Right lobe of liver (tissue), 6 donors: Measurements from ENCODE around the gene SEC14L1. TPM values are rescaled to one million over a fixed set of nuclear protein-coding genes. Genes with fewer than 3 reads are reported as not detected.
"Not testable (repeated sequence)": the region's sequence is repeated elsewhere in the genome, so short reads cannot be mapped to it uniquely, and the experiment has no call there.

Experiments
- ATAC-seq, 4 donors: fragments of 200-7000 bp; cut with Tn5 transposase; one replicate each; pipeline ENCODE4 v1.9.1; 2020; ENCODE audit warnings: mild to moderate bottlenecking in 4 of 4, moderate library complexity in 4 of 4
- DNase-seq, 3 donors: peaks; one replicate each; pipeline ENCODE4 v3.0.0-alpha.2; 2020
- H3K27ac ChIP-seq, 3 donors: fragments of 200-600 bp; one replicate each; pipeline ENCODE4 v1.8.0; 2022
- H3K27me3 ChIP-seq, 2 donors: fragments of 200-600 bp; one replicate each; pipeline ENCODE4 v1.8.0; 2022
- H3K36me3 ChIP-seq, 4 donors: fragments of 200-600 bp; sonication (generic) in 1 of 4; one replicate each; pipeline versions ENCODE4 v1.5.1 to v1.8.0; 2017 to 2022; ENCODE audit warnings: control low read depth in 1 of 4
- H3K4me1 ChIP-seq, 4 donors: fragments of 200-600 bp; sonication (generic) in 1 of 4; one replicate each; pipeline versions ENCODE4 v1.5.1 to v1.8.0; 2017 to 2022; ENCODE audit warnings: control low read depth in 1 of 4
- H3K4me3 ChIP-seq, 3 donors: fragments of 200-600 bp; one replicate each; pipeline ENCODE4 v1.8.0; 2022
- H3K9me3 ChIP-seq, 4 donors: fragments of 200-600 bp; sonication (generic) in 1 of 4; one replicate each; pipeline versions ENCODE4 v1.5.1 to v1.8.0; 2017 to 2022; ENCODE audit warnings: control low read depth in 1 of 4
- POLR2A ChIP-seq: fragments of 450-650 bp; IDR thresholded peaks from one replicate; pipeline ENCODE4 v1.6.1; 2017; ENCODE audit warnings: antibody characterized with exemption, mild to moderate bottlenecking
- WGBS: methylation state at CpG from one replicate; pipeline ENCODE4 v1.1.6; 2018; ENCODE audit warnings: low coverage, low lambda C conversion rate; ENCODE audit not compliant: insufficient coverage; ENCODE audit errors: missing lambda C conversion rate; 5-methylcytosine and 5-hydroxymethylcytosine counted together
- intact Hi-C, 2 donors: fragments of 100-400 bp; cut with DNase I; formaldehyde crosslinking; loops; one replicate each; pipeline versions ENCODE4 v1.11.2 to v1.14.1; 2022
- total RNA-seq, 6 experiments: library from RNA; depleted of rRNA in 2 of 6; stranded (reverse); fragments of >200 nt in 2 of 6; fragmentation: NEBNext Ultra II Directional in 3 of 6; extraction: Animal tissue kit (Norgen Biotek cat#: 25700) in 3 of 6; gene quantifications; one replicate each; pipeline versions ENCODE4 v1.1.0 to v1.2.4, GENCODE V29; 2016 to 2023
- TF ChIP-seq, protein P1 (sequence below), 4 donors: fragments of 200-600 bp in 3 of 4; fragments of 450-650 bp in 1 of 4; IDR thresholded peaks; one replicate each; pipeline versions ENCODE4 v1.5.1 to v1.8.0; 2016 to 2022; ENCODE audit warnings: antibody characterized with exemption in 4 of 4, mild to moderate bottlenecking in 2 of 4
- donor health status: DM: no; HTN: yes; CAD: no.
- donor health status: DM: no; HTN: no; CAD: no.
- donor health status: DM: no; HTN: no; CAD: no.
- donor health status: DM: no; HTN: yes; CAD: no.
- donor health status: DM: no; HTN: yes; CAD: no.

SEC14L1 gene
- total RNA-seq, 6 experiments from 2014 or later, result 21.5 to 44.4 (median 24.9) TPM

DNA sequence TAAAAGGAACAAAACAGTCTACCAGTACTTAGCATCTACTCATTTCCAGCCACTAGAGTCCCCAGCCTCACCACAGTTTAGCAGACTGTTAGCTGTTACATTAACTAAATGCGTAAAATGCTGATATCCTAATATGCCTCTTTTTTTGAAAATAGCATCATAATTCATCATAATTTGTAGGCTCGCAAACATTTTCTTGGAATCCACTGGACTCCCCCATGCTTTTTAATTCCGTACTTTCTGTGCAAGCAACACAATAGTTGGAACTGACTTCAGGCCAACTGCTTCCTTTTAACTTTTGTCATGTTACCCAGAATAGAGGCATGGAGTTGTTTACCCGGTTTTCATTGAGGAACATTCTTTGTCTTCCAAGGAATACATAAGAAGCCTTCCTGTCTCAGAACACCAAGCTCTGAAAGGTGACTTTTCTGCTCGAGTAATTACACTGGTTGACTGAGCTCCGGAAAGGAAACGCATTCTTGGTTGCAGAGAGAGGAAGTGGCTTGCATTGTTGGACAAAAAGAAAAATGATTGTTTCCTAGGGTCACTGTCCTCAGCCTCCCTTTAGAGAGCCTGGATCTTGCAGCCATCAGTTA, 30.9 kb upstream of the SEC14L1 start:
- no peaks in the 10 kb centered on the region for H3K27me3 ChIP-seq
- H3K27ac ChIP-seq, result peak overlapping the region; percentile 0 to 63 (median 34)
- WGBS, result 45% methylated on average over 7 of the region's 7 CpGs
- H3K9me3 ChIP-seq, result no peaks in the 10 kb centered on the region
- intact Hi-C loops, result no loop called here
- TF ChIP-seq, protein P1, sequence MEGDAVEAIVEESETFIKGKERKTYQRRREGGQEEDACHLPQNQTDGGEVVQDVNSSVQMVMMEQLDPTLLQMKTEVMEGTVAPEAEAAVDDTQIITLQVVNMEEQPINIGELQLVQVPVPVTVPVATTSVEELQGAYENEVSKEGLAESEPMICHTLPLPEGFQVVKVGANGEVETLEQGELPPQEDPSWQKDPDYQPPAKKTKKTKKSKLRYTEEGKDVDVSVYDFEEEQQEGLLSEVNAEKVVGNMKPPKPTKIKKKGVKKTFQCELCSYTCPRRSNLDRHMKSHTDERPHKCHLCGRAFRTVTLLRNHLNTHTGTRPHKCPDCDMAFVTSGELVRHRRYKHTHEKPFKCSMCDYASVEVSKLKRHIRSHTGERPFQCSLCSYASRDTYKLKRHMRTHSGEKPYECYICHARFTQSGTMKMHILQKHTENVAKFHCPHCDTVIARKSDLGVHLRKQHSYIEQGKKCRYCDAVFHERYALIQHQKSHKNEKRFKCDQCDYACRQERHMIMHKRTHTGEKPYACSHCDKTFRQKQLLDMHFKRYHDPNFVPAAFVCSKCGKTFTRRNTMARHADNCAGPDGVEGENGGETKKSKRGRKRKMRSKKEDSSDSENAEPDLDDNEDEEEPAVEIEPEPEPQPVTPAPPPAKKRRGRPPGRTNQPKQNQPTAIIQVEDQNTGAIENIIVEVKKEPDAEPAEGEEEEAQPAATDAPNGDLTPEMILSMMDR (IDR thresholded peaks at IDR 0.05), result no peak
- TF ChIP-seq POLR2A, result no peak
- no peak overlapping the region for H3K4me3 ChIP-seq
- H3K4me1 ChIP-seq, result peaks cover 0 to 4% (median 0%) of the 10 kb centered on the region in 4 donors
- peak; percentile 61 to 83 (median 73) for ATAC-seq
- no peaks in the 10 kb centered on the region for H3K36me3 ChIP-seq
- no peak for DNase-seq

DNA sequence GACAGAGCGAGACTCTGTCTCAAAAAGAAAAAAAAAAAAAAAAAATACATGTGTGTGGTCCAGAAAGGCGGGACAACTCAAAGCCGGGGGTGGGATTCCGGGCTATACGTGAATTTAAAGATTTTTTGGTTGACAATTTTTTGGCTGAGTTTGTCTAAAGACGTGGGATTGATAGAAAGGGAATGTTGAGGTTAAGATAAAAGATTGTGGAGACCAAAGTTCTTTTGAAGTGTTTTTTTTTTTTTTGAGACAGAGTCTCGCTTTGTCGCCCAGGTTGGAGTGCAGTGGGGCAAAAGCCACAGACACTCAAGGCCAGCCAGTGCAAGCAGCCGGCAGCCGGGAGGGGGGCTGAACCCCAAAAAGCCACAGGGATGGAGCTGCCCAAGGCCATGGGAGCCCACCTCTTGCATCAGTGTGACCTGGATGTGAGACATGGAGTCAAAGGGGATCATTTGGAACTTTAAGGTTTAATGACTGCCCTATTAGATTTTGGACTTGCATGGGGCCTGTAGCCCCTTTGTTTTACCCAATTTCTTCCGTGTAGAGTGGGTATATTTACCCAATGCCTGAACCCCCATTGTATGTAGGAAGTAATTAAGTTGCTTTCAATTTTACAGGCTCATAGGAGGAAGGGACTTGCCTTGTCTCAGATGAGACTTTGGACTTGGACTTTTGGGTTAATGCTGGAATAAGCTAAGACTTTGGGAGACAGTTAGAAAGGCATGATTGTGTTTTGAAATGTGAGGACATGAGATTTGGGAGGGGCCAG, 29.4 kb upstream of the SEC14L1 start:
- H3K27ac ChIP-seq, result peak overlapping the region; percentile 2 to 52 (median 39)
- WGBS, result 63% methylated on average over 11 of the region's 11 CpGs

DNA sequence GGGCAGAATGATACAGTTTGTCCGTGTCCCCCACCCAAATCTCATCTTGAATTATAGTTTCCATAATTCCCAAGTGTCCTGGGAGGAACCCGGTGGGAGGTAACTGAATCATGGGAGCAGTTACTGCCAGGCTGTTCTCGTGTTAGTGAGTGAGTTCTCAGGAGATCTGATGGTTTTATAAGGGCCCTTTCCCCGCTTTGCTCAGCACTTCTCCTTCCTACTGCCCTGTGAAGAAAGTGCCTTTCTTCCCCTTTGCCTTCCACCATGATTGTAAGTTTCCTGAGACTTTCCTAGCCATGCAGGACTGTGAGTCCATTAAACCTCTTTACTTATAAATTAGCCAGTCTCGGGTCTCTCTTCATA, 28.9 kb upstream of the SEC14L1 start:
- intact Hi-C loops, result no loop called here
- H3K4me3 ChIP-seq, result no peak overlapping the region
- WGBS, result 68% methylated on average over 4 of the region's 5 CpGs
- no peaks in the 10 kb centered on the region for H3K36me3 ChIP-seq
- no peak for TF ChIP-seq POLR2A
- TF ChIP-seq, protein P1 (IDR thresholded peaks at IDR 0.05), result no peak
- ATAC-seq (no peak), DNase-seq (no peak)
- H3K27ac ChIP-seq, result peak overlapping the region; percentile 2 to 52 (median 39)
- H3K4me1 ChIP-seq, result peaks cover 0 to 4% (median 0%) of the 10 kb centered on the region in 4 donors
- H3K27me3 ChIP-seq, result no peaks in the 10 kb centered on the region
- H3K9me3 ChIP-seq, result no peaks in the 10 kb centered on the region

More for the DNA sequence above, 29.4 kb upstream of the SEC14L1 start:
- intact Hi-C loops, H3K36me3 ChIP-seq, H3K9me3 ChIP-seq, H3K4me1 ChIP-seq, ATAC-seq, DNase-seq, H3K4me3 ChIP-seq, H3K27me3 ChIP-seq: not testable (repeated sequence)

DNA sequence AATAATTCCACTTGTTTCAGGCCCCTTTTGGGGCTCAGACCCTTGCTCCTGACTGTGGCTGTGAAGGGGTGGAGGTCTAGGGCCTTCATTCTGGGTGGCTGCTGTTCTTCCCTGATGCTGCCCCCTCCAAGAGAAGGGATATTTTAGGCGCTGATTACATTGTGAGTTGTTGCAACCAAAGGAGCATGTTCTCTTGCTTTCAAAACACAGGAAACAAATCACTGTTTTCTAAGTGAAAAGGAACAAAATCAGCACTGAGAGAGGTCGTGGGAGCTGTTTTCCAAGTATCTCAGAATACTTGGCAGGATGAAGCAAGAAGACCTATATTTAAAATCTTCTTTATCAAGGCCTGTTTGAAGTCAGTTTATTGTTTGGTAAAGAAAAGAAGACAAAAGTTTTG, 25.3 kb upstream of the SEC14L1 start:
- DNase-seq (no peak), ATAC-seq (peak; percentile 46 to 67 (median 48))
- intact Hi-C loops, result no loop called here
- peaks cover 0 to 4% (median 0%) of the 10 kb centered on the region in 4 donors for H3K4me1 ChIP-seq
- no peaks in the 10 kb centered on the region for H3K9me3 ChIP-seq
- peak overlapping the region; percentile 43 to 66 (median 59) for H3K27ac ChIP-seq
- no peaks in the 10 kb centered on the region for H3K36me3 ChIP-seq
- H3K27me3 ChIP-seq, result no peaks in the 10 kb centered on the region
- 45% methylated on average over 2 of the region's 2 CpGs for WGBS
- no peak overlapping the region for H3K4me3 ChIP-seq
- TF ChIP-seq, protein P1 (IDR thresholded peaks at IDR 0.05), result no peak
- TF ChIP-seq POLR2A, result no peak

DNA sequence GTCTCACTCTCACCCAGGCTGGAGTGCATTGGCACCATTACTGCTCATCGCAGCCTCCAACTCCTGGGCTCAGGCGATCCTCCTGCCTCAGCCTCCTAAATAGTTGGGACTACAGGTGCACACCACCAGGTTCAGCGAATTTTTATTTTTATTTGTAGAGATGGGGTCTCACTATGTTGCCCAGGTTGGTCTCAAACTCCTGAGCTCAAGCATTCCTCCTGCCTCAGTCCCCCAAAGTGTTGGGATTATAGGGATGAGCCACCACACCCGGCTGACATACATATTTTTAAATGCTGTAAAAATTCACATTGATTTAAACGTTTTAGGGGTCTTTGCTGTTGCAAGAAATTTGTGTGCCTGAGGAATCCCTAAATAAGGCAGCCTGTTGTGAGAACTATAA, 24.8 kb upstream of the SEC14L1 start:
- Histone ChIP-seq H3K27me3 (no peaks in the 10 kb centered on the region), H3K36me3 (no peaks in the 10 kb centered on the region), H3K9me3 (no peaks in the 10 kb centered on the region), H3K4me1 (peaks cover 0 to 2% (median 0%) of the 10 kb centered on the region in 4 donors), H3K27ac (peak overlapping the region; percentile 36 to 53 (median 43)), H3K4me3 (no peak overlapping the region)
- no peak for TF ChIP-seq POLR2A
- TF ChIP-seq, protein P1 (IDR thresholded peaks at IDR 0.05), result no peak
- WGBS, result 68% methylated on average over 5 of the region's 5 CpGs
- intact Hi-C loops, result no loop called here
- no peak for ATAC-seq
- DNase-seq, result no peak
